CD14-positive monocyte (primary cell): Measurements from ENCODE around the gene JAKMIP2. TPM values are rescaled to one million over a fixed set of nuclear protein-coding genes. Genes with fewer than 3 reads are reported as not detected.

Source experiments
- DNase-seq, 3 donors: peaks; one replicate each; pipeline ENCODE4 v3.0.0-alpha.2; 2011 to 2022
- H2AFZ ChIP-seq: 2 replicates; pipeline ENCODE4 v1.6.0; 2012; ENCODE audit warnings: mild to moderate bottlenecking, low read depth, low read length, inconsistent platforms; ENCODE audit not compliant: insufficient read depth, poor library complexity, severe bottlenecking
- H3K27ac ChIP-seq, 2 donors: 1 replicate in 1 of 2; 2 replicates in 1 of 2; pipeline ENCODE4 v1.5.1; 2012 to 2013; ENCODE audit warnings: low read length in 2 of 2, control low read depth in 1 of 2, inconsistent platforms in 1 of 2, low read depth in 1 of 2, mild to moderate bottlenecking in 1 of 2
- H3K27me3 ChIP-seq, 2 donors: one replicate each; pipeline versions ENCODE4 v1.6.0 to v1.6.1; 2011 to 2013; ENCODE audit warnings: low read length in 2 of 2; ENCODE audit not compliant: control insufficient read depth in 2 of 2, insufficient read depth in 2 of 2
- H3K36me3 ChIP-seq, 2 donors: replicated peaks in 1 of 2; 1 replicate in 1 of 2; 2 replicates in 1 of 2; pipeline versions ENCODE4 v1.5.1 to v1.6.1; 2012 to 2013; ENCODE audit warnings: low read length in 2 of 2, control low read depth in 1 of 2, inconsistent platforms in 1 of 2, mild to moderate bottlenecking in 1 of 2; ENCODE audit not compliant: insufficient read depth in 2 of 2, control insufficient read depth in 1 of 2
- H3K4me1 ChIP-seq, 2 donors: 1 replicate in 1 of 2; 2 replicates in 1 of 2; pipeline versions ENCODE4 v1.5.1 to v1.6.1; 2012 to 2013; ENCODE audit warnings: low read length in 2 of 2, control low read depth in 1 of 2, inconsistent platforms in 1 of 2, mild to moderate bottlenecking in 1 of 2, moderate library complexity in 1 of 2; ENCODE audit not compliant: insufficient read depth in 2 of 2, control insufficient read depth in 1 of 2
- H3K4me2 ChIP-seq: replicated peaks from 2 replicates; pipeline ENCODE3; 2012; ENCODE audit warnings: low read length, moderate library complexity, mild to moderate bottlenecking; ENCODE audit not compliant: poor library complexity, severe bottlenecking; ENCODE audit errors: extremely low read depth
- H3K4me3 ChIP-seq, 3 experiments: fragments of 200-600 bp in 1 of 3; sonication (generic) in 1 of 3; replicated peaks in 1 of 3; 1 replicate in 2 of 3; 2 replicates in 1 of 3; pipeline ENCODE4 v1.5.1; 2011 to 2013; ENCODE audit warnings: low read length in 3 of 3, mild to moderate bottlenecking in 3 of 3, control low read depth in 2 of 3, low read depth in 2 of 3, inconsistent platforms in 1 of 3, moderate library complexity in 1 of 3
- H3K79me2 ChIP-seq: 2 replicates; pipeline ENCODE4 v1.6.0; 2012; ENCODE audit warnings: mild to moderate bottlenecking, control low read depth, inconsistent platforms, low read length, moderate library complexity; ENCODE audit not compliant: insufficient read depth
- H3K9ac ChIP-seq: 2 replicates; pipeline ENCODE4 v1.6.0; 2017; ENCODE audit warnings: low read length, mild to moderate bottlenecking; ENCODE audit not compliant: insufficient read depth, poor library complexity, severe bottlenecking
- H3K9me3 ChIP-seq, 2 donors: replicated peaks in 1 of 2; 1 replicate in 1 of 2; 2 replicates in 1 of 2; pipeline versions ENCODE4 v1.5.1 to v1.6.1; 2012 to 2013; ENCODE audit warnings: low read length in 2 of 2, control low read depth in 1 of 2; ENCODE audit not compliant: control insufficient read depth in 1 of 2, insufficient read depth in 1 of 2
- H4K20me1 ChIP-seq: 2 replicates; pipeline ENCODE4 v1.6.0; 2012; ENCODE audit warnings: mild to moderate bottlenecking, low read length, control low read depth, moderate library complexity; ENCODE audit not compliant: insufficient read depth
- H3K27ac Mint-ChIP-seq, 7 donors: one replicate each; pipeline ENCODE4 v1.8.0; 2020; ENCODE audit warnings: mild to moderate bottlenecking in 7 of 7, mixed read lengths in 7 of 7, moderate library complexity in 6 of 7, inconsistent platforms in 2 of 7
- H3K27me3 Mint-ChIP-seq, 3 donors: one replicate each; pipeline ENCODE4 v1.8.0; 2021 to 2022; ENCODE audit warnings: low read depth in 3 of 3, mild to moderate bottlenecking in 3 of 3, mixed read lengths in 3 of 3, moderate library complexity in 3 of 3, inconsistent platforms in 1 of 3
- H3K36me3 Mint-ChIP-seq, 2 donors: one replicate each; pipeline ENCODE4 v1.8.0; 2020; ENCODE audit warnings: mixed read lengths in 2 of 2, inconsistent platforms in 1 of 2, mild to moderate bottlenecking in 1 of 2
- H3K4me1 Mint-ChIP-seq: one replicate; pipeline ENCODE4 v1.8.0; 2020; ENCODE audit warnings: mild to moderate bottlenecking, mixed read lengths
- H3K4me3 Mint-ChIP-seq, 2 donors: one replicate each; pipeline ENCODE4 v1.8.0; 2020; ENCODE audit warnings: mild to moderate bottlenecking in 2 of 2, mixed read lengths in 2 of 2, moderate library complexity in 1 of 2
- H3K9me3 Mint-ChIP-seq, 7 donors: one replicate each; pipeline ENCODE4 v1.8.0; 2020 to 2022; ENCODE audit warnings: mixed read lengths in 7 of 7, mild to moderate bottlenecking in 6 of 7, moderate library complexity in 6 of 7, inconsistent platforms in 2 of 7
- WGBS: methylation state at CpG from one replicate; pipeline ENCODE4 v1.1.5; 2013; ENCODE audit warnings: missing lambda C conversion rate; ENCODE audit not compliant: insufficient coverage; 5-methylcytosine and 5-hydroxymethylcytosine counted together
- intact Hi-C, 2 donors: fragments of 100-400 bp; cut with micrococcal nuclease; formaldehyde crosslinking; loops; one replicate each; pipeline versions ENCODE4 v1.15.0 to v1.15.1; 2023
- polyA minus RNA-seq: library from RNA; depleted of rRNA, polyadenylated mRNA; stranded (reverse); fragments of >200 nt; gene quantifications from 2 replicates; pipeline ENCODE4 v1.2.3, GENCODE V29; 2012
- polyA plus RNA-seq, 3 donors: library from polyadenylated mRNA; depleted of rRNA in 1 of 3; unstranded in 2 of 3; stranded (reverse) in 1 of 3; fragments of 300-500 nt in 2 of 3; fragments of >200 nt in 1 of 3; fragmentation: Illumina TruSeq in 2 of 3; gene quantifications; 1 replicate in 2 of 3; 2 replicates in 1 of 3; pipeline ENCODE4 v1.2.3, GENCODE V29; 2012 to 2021
- total RNA-seq, 12 experiments: library from RNA in 1 of 12; stranded (reverse) in 1 of 12; fragments of 120-200 nt in 1 of 12; gene quantifications; one replicate each; pipeline ENCODE4 v1.2.4 and lab custom pipeline; 2013 to 2026; ENCODE audit warnings: mixed read lengths in 6 of 12, inconsistent platforms in 1 of 12
- TF ChIP-seq, protein P1 (sequence below): fragments of 200-600 bp; IDR thresholded peaks from one replicate; pipeline ENCODE4 v1.8.0; 2022; ENCODE audit warnings: antibody characterized with exemption, mild to moderate bottlenecking

JAKMIP2 gene
- 0.35 TPM for total RNA-seq (2013)
- polyA plus RNA-seq (under 1 TPM in 1 of 3 donors, not detected in 2; 0.02 TPM), polyA minus RNA-seq (not detected in 2 replicates), total RNA-seq (lab: John Stamatoyannopoulos, UW) (0.62 to 38.3 (median 3.8) reads per million in 11 experiments)

DNA sequence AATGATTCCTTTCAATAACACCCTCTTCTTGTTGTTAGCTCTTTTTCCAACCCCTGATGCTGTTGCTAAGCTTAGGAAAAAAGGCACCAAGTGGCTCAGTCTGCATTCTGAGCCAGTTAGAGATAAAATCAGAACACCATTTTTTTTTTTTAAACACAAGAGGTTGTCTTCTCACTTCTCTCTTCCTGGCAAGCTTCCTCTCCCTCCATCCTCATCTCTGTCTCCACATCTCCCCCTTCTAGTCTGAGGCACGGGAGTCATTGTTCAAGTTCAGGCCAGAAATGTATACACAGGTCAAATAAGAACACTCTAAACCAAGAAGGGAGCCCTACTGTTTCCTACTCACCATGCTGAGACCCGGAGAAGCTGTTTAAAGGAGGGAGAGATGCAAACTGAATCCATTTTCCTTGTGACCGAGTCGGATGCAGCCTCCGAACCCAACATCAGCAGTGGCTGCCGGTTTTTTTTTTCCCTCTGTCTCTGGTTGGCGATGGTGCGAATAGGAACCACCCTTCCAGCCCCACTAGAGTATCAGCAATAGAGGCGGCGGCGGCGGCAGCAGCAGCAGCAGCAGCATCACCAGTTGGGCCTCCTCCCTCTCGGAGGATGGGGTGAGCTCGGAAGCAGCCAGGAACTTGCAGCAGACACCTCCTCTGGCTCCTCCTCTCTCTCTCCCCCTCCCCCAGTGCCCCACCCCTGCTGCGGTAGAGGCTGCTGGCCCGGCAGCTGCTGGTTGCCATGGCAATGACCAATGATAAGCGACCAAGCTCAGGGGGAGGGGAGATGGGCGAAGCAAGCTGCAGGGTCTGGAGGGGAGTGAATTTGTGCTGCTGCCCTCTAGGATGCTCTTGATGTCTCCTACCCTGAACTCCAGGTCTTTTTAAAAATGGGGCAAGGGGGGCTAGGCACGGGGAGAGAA, at the start of gene JAKMIP2:
JAKMIP2 (minus strand) TSS at position 619 of the 919 bp plus-strand sequence. CDS start 110,922 bp downstream, outside the sequence.
- peak; percentile 32 to 43 (median 35) for DNase-seq
- Mint-ChIP-seq H3K36me3 (no peaks in the 10 kb centered on the region), H3K9me3 (peaks cover 0 to 4% (median 0%) of the 10 kb centered on the region in 7 donors), H3K4me3 (peak within 1 kb of the TSS; percentile 75 to 90), H3K4me1 (peaks cover 23% of the 10 kb centered on the region), H3K27me3 (peaks cover 0 to 5% (median 0%) of the 10 kb centered on the region in 3 donors), H3K27ac (peak within 1 kb of the TSS in 2 of 7 donors; percentile 0 to 51)
- peak within 1 kb of the TSS; percentile 49 for H3K4me2 ChIP-seq
- TF ChIP-seq, protein P1, sequence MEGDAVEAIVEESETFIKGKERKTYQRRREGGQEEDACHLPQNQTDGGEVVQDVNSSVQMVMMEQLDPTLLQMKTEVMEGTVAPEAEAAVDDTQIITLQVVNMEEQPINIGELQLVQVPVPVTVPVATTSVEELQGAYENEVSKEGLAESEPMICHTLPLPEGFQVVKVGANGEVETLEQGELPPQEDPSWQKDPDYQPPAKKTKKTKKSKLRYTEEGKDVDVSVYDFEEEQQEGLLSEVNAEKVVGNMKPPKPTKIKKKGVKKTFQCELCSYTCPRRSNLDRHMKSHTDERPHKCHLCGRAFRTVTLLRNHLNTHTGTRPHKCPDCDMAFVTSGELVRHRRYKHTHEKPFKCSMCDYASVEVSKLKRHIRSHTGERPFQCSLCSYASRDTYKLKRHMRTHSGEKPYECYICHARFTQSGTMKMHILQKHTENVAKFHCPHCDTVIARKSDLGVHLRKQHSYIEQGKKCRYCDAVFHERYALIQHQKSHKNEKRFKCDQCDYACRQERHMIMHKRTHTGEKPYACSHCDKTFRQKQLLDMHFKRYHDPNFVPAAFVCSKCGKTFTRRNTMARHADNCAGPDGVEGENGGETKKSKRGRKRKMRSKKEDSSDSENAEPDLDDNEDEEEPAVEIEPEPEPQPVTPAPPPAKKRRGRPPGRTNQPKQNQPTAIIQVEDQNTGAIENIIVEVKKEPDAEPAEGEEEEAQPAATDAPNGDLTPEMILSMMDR = no peak
- H3K4me3 ChIP-seq = peak within 1 kb of the TSS in 2 of 3 experiments; percentile 2 to 48
- H3K27ac ChIP-seq = no peak within 1 kb of the TSS
- intact Hi-C loops = no loop called here
- no peaks in the 10 kb centered on the region for H3K9me3 ChIP-seq
- peaks cover 7 to 8% of the 10 kb centered on the region in 2 donors for H3K4me1 ChIP-seq
- 0% methylated on average over 2 of the region's 19 CpGs for WGBS
- no peaks in the 10 kb centered on the region for H4K20me1 ChIP-seq
- no peaks in the 10 kb centered on the region for H3K79me2 ChIP-seq
- H2AFZ ChIP-seq = peak within 1 kb of the TSS; percentile 76
- no peak within 1 kb of the TSS for H3K9ac ChIP-seq
- H3K27me3 ChIP-seq = no peaks in the 10 kb centered on the region
- no peaks in the 10 kb centered on the region for H3K36me3 ChIP-seq

DNA sequence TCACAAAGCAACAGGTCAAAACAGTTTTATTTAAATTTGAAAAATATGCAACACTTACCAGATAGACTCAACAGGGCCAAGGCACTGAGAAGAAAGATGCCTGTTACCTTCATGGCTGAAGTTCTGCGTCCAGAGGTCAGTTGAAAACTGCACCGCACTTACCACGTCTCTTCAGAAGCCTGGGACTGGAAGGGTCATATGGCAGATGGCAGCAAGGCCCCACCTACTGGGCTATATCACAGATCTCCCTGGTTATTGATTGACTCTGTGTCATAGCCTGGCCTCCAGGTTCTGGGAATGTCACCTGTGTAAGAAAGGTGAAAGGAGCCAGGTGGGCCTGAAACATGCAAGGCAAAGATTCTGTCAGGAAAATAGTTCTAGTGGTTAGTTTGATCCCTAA, 48.9 kb upstream of the JAKMIP2 start, which contains the start of gene SPINK1:
SPINK1 (minus strand) TSS at position 207 of the 400 bp plus-strand sequence; CDS start at position 113, 94 bp downstream.
- Histone ChIP-seq H3K9ac (no peak within 1 kb of the TSS), H3K79me2 (no peaks in the 10 kb centered on the region), H2AFZ (no peak within 1 kb of the TSS), H3K36me3 (no peaks in the 10 kb centered on the region), H3K4me1 (no peaks in the 10 kb centered on the region), H3K27me3 (no peaks in the 10 kb centered on the region), H3K9me3 (no peaks in the 10 kb centered on the region), H3K4me2 (no peak within 1 kb of the TSS), H4K20me1 (no peaks in the 10 kb centered on the region), H3K27ac (no peak within 1 kb of the TSS), H3K4me3 (no peak within 1 kb of the TSS)
- intact Hi-C loops = no loop called here
- Mint-ChIP-seq H3K4me1 (no peaks in the 10 kb centered on the region), H3K27me3 (peaks cover 0 to 2% (median 0%) of the 10 kb centered on the region in 3 donors), H3K9me3 (no peaks in the 10 kb centered on the region), H3K4me3 (no peak within 1 kb of the TSS), H3K27ac (no peak within 1 kb of the TSS), H3K36me3 (no peaks in the 10 kb centered on the region)
- no peak for DNase-seq
- TF ChIP-seq, protein P1 = no peak
- 93% methylated on average over 3 of the region's 3 CpGs for WGBS
